ENCODE results near the gene IGSF1.
"Not testable (repeated sequence)": the region's sequence is repeated elsewhere in the genome, so short reads cannot be mapped to it uniquely, and the experiment has no call there.

IGSF1 gene

DNA sequence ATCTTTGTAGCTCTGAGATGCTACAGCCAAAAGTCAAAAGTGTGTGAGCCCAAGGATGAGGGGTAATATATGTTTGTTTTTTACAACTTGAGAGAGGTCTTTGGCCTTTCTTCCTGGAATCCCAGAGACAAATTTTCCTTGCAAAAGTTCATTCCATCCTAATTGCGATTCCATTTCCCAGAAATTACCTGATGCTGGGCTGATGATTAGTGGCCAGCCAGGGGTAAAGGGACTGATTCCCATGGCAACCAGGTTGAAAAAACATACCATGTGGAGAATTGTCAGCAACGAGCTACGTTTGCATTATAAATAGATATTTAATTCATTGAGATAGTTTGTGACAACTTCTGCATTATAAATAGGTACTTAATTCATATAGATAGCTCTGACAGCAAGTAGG is 17.8 kb downstream of the IGSF1 start:
- no peak for DNase-seq

DNA sequence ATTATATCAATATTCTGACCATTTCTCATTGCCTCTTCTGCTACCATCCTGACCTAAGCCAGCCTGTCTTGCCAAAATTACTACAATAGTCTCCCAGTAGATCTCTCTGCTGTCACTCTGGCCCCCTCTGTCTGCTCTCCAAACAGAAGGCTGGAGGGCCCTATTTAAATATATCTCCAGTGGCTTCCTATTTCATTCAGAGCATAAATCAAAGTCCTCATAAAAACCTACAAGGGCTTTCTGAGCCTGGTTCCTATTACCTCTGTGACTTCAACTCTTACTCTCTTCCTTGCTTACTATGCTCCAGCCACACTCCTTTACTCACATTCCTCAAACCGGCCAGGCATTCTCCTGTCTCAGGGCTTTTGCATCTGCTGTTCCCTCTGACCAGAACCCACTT is 19.0 kb downstream of the IGSF1 start:
- DNase-seq, result no peak

DNA sequence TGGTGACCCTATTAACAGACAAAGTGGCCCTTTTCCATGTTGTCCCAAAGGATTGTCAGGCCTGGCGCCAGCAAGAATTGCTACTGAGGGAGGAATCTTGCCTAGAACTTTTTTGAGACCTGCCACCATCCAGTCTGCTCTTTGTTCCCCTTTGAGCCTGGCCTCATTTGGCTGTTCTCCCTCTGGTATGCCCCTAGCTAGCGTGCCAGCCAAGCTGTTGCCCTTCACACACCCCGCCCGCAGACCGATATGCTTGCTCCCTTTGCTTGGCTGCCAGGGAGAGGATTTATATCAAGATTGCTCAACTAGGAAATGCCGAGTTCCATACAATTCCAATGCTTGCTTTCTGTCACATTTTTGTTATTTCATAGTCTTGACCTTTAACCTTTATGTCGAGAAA is 24.4 kb downstream of the IGSF1 start:
- no peak for DNase-seq

DNA sequence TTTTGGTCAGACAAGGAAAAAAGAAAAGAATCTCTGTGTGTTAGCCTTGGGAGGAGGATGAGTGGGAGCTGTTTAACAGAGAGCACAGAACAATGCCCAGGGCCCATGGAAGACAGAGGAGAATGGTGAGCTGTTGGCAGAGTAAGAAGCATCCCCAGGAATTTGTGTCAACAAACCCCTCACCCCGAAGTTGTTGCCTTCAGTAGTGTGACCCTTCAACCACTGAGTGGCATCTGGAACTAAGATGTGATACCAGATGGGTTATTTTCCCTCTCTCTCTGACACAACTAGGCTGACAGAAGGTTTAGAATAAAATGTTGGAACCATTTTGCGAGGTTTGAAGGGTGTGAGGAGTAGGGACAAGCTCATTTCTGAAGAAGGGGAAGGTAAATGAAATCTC is 25.1 kb downstream of the IGSF1 start:
- DNase-seq, result no peak

DNA sequence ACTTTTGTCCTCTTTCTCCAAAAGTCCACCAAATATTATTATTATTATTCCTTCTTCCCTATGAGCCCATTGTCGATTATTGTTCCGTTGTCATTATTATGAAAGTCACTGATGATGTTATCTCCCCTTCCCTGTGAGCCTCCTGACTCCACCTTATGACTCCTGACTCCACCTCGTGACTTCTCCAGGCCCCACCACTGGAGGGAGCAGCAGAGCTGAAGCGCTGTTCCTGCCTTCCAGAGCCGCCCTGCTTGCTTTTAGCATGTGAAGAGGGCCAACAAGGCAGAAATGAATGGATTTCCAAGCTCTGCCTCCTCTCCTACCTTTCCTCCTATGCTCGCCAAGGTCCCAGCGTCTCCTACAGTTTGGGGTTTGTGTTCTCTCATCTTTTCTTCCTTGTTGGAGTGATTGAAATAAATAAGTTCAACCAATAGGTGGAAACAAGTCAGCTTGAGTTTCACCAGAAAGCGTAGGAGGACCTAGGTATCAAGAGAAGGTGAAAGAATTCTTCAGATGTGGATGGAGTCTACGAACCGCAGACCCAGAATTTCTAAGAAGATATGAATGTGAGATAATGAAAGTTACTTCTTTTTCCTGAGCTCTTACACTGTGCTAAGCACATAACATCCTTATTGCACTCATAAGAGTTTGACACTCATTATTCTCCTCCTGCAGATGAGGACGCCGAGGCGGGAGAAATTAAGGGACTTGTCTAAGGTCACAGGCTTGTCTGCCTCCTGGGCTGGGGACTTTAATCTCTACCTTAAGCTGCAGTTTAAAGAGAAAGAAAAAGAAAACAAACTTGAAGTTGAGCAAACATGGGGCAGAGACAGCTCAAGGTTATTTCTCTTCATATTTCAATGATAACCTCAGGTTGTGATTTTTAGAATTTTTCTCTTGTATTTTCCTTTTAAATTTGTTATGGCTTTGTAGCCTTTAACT is 26.1 kb downstream of the IGSF1 start:
- no peak for DNase-seq

DNA sequence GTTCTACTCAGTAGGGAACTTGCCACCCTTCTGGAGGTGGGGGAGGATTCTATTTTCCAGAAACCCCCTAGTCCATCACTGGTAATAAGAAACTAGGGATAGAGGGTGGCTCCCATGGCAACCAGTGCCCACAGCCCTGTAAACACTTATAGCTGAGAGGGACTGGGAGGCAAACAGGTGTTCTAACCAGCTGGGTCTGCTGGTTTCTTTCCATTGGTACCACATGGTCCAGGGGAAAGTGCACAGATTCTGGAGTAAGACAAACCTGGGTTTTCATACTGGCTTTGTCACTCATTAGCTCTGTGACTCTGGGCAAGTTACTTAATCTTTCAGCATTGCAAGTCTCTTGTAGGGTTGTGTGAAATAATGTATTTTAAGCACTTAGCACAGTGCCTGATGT is 26.9 kb downstream of the IGSF1 start:
- no peak for DNase-seq

DNA sequence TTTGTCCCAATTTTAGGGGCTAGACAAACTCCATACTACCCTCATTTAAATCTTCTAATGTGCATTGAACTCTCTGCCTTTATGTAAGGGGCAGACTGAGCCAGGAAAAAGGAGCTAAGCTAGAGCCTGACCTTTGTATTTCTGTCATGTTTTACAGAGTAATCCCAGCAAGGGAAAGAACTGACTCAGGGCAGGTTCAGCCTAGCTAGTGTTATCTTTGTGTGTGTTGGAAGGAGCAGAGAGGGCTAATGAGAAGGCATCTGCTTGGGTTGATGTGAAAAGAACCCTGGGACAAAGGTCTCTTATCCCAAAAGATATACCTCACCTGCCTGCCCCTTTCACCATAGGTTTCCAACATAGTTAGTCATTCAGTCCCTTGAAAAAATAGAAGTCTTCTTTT is 31.7 kb downstream of the IGSF1 start:
- DNase-seq, result no peak

DNA sequence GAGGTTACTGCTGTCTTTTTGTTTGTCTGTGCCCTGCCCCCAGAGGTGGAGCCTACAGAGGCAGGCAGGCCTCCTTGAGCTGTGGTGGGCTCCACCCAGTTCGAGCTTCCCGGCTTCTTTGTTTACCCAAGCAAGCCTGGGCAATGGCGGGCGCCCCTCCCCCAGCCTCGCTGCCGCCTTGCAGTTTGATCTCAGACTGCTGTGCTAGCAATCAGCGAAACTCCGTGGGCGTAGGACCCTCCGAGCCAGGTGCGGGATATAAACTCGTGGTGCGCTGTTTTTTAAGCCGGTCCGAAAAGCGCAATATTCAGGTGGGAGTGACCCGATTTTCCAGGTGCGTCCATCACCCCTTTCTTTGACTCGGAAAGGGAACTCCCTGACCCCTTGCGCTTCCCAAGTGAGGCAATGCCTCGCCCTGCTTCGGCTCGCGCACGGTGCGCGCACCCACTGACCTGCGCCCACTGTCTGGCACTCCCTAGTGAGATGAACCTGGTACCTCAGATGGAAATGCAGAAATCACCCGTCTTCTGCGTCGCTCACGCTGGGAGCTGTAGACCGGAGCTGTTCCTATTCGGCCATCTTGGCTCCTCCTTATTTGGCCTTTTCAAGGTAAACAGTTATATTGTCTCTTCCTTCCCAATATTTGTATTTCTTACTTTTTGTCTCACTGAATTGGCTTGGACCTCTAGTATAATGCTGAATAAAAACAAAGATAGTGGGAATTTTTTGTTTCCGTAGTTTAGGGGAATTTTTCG is 37.9 kb downstream of the IGSF1 start:
- not testable (repeated sequence) for DNase-seq

DNA sequence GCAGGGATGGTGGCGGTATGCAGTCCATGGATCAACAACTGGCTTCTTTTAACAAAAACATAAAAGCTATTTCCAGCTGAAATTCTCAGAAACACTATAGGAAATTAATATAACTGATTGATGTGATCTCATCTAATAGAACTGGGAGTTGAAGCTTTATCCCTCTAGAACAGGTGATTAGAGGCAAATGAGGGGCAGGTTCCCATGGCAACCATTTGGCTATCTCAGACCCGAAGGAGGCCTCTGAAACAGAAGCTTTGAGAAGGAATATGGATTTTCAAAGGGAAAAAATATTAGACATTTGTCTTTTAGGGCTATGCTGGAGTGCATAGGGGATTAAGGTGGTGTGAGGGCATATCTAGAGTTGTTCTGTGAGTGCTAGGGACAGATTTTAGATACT is 50.0 kb downstream of the IGSF1 start:
- DNase-seq, result no peak

DNA sequence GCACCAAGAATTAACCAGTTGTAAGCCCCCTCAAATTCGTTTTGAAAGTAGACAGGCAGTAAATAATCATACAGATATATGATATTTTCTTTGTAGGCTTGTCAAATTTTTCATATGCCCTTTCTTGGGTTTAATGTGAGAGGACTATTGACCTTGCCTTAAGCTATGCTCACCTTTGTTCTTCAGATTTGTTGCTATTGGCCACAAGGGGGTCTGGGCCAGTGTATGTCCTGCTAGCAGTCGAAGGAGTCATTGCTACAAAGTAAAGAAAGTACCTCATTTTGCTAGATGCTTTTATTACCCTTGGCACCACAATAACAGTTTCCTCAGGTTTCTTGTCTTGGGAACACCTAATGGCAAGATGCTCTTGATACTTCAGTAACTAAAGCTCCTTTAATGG is 51.7 kb downstream of the IGSF1 start:
- DNase-seq, result no peak

DNA sequence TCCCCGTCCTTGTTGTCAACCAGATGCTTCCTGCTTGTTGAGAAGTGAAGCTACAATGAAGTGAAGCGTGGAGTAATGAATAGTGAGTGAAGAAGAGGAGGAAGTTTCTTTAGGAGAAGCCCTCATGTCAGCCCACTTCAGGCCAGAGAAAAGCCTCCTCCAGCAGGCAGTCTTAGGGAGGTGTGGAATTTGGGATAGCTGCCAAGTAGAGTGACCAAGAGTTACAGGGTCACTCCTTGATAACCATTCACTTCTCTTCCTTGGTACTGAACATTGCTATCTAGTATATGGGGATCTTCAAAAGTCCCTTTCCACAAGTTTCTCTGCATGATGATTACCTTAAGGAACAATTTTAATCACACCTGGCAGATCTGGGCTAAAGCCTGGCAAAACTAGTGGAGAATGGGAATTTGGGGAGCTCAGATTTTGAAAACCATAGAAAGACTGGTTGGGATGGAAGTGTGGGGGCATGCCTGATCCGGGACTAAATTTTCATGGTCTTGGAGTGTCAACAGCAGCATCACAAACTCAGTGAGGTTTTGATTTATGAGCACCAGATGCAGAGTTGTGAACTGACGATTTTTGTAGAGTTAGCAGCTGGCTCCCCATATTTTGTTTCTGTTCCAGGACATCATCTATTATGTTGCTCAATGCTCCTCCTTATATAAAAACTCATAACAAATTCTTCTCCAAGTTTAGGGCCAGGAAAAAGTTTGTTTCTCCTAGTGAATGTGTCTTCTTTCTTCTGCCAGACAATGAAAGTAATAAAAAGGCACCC is 53.1 kb downstream of the IGSF1 start:
- no peak for DNase-seq

DNA sequence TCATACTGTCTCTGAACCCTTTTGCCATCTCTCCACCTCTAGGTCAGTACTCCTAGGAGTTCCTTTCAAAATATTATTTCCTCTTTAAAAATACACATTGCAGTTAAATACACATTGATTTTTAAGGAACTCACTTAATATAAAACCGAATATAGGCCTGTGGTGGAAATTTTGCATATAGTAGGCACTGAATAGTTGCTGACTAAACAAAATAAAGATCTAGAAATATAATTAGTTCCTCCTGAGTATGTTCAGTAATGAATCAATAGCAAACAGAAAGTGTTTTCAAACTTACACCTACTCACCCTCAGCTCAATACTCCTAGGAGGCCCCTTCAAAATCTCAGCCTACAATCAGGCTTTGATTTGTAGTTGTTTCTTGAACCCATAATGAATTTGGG is 61.5 kb downstream of the IGSF1 start:
- no peak for DNase-seq

DNA sequence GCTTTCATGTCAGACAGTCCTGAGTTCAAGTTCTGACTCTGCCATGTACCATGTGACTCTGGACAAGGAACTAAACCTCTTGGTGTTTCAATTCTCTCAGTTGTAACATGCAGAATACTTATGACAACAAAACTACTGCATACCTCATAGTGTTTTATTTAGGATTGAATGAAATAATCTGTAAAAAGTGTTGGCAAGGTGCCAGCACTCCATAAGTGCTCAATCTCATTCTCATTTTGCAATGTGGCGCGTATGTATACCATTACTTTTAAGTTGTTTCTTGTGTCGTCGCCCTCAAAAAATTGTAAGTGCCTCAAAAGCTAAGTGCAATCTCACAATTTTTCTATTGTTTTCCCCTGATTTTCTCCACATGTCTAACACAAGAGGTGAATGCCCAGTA is 62.5 kb downstream of the IGSF1 start:
- DNase-seq, result no peak

DNA sequence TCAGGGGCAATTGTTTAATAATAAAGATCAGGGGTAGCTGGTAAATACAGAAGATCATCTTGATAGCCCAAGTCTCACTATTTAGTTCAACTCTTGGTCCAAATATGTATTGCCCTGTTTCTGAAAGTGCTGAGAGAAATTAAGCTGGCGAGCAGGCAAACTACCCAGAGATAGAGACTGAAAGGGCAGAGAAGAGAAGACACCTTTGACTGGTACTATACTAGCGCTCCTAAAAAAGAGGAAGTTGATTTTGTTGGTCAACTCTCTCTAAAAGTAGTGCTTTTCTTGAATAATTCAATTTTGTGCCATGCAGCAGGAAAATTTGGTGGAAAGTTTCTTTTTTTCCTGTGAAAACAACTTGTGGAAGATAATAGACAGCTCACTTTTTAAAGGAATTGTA is 64.0 kb downstream of the IGSF1 start:
- DNase-seq, result no peak
